CD4-positive, CD25-positive, alpha-beta regulatory T cell (primary cell): ENCODE data around the gene TUBA1B. TPM values are rescaled to one million over a fixed set of nuclear protein-coding genes. Genes with fewer than 3 reads are reported as not detected.

ENCODE experiments used
- ATAC-seq, 2 donors: fragments of 150-1000 bp; cut with Tn5 transposase; one replicate each; pipeline ENCODE4 v1.10.0; 2021; ENCODE audit warnings: low read depth in 2 of 2, moderate number of reproducible peaks in 2 of 2, moderate library complexity in 1 of 2
- DNase-seq, 3 donors: peaks; one replicate each; pipeline versions ENCODE4 v3.0.0 to v3.0.0-alpha.2; 2012 to 2022; ENCODE audit warnings: mixed read lengths in 1 of 3
- H3K27ac ChIP-seq: one replicate; pipeline ENCODE4 v1.7.0; 2013; ENCODE audit warnings: mild to moderate bottlenecking, low read length; ENCODE audit not compliant: insufficient read depth, poor library complexity, severe bottlenecking
- H3K27me3 ChIP-seq: one replicate; pipeline ENCODE4 v1.7.0; 2013; ENCODE audit warnings: low read length; ENCODE audit not compliant: control insufficient read depth, insufficient read depth
- H3K36me3 ChIP-seq: one replicate; pipeline ENCODE4 v1.7.0; 2013; ENCODE audit warnings: mild to moderate bottlenecking, low read length, moderate library complexity; ENCODE audit not compliant: control insufficient read depth, insufficient read depth
- H3K4me1 ChIP-seq: 2 replicates; pipeline ENCODE4 v1.7.0; 2013; ENCODE audit warnings: mild to moderate bottlenecking, low read length; ENCODE audit not compliant: insufficient read depth, control insufficient read depth, poor library complexity, severe bottlenecking
- H3K4me3 ChIP-seq: one replicate; pipeline ENCODE4 v1.7.0; 2013; ENCODE audit warnings: low read depth, mild to moderate bottlenecking, low read length, moderate library complexity
- H3K9me3 ChIP-seq, 2 experiments: 1 replicate in 1 of 2; 2 replicates in 1 of 2; pipeline ENCODE4 v1.7.0; 2013; ENCODE audit warnings: low read length in 2 of 2, mild to moderate bottlenecking in 1 of 2, moderate library complexity in 1 of 2; ENCODE audit not compliant: control insufficient read depth in 2 of 2
- H3K27ac Mint-ChIP-seq, 3 donors: one replicate each; pipeline ENCODE4 v1.8.0; 2020 to 2022; ENCODE audit warnings: mild to moderate bottlenecking in 3 of 3, mixed read lengths in 3 of 3, moderate library complexity in 2 of 3
- H3K27me3 Mint-ChIP-seq: one replicate; pipeline ENCODE4 v1.8.0; 2022; ENCODE audit warnings: mild to moderate bottlenecking, mixed read lengths
- H3K36me3 Mint-ChIP-seq: one replicate; pipeline ENCODE4 v1.8.0; 2020; ENCODE audit warnings: mixed read lengths
- H3K4me1 Mint-ChIP-seq, 4 donors: one replicate each; pipeline ENCODE4 v1.8.0; 2020 to 2022; ENCODE audit warnings: mixed read lengths in 4 of 4, mild to moderate bottlenecking in 1 of 4
- H3K4me3 Mint-ChIP-seq, 4 donors: one replicate each; pipeline ENCODE4 v1.8.0; 2020 to 2022; ENCODE audit warnings: mild to moderate bottlenecking in 4 of 4, mixed read lengths in 4 of 4, moderate library complexity in 3 of 4
- H3K9me3 Mint-ChIP-seq, 7 donors: one replicate each; pipeline ENCODE4 v1.8.0; 2020 to 2022; ENCODE audit warnings: mixed read lengths in 7 of 7, mild to moderate bottlenecking in 3 of 7, moderate library complexity in 2 of 7
- polyA plus RNA-seq, 4 donors: library from polyadenylated mRNA; unstranded; fragments of 300-500 nt; fragmentation: Illumina TruSeq; gene quantifications; one replicate each; pipeline ENCODE4 v1.2.3, GENCODE V29; 2021
- total RNA-seq: library from RNA; stranded (reverse); gene quantifications from one replicate; pipeline ENCODE4 v1.2.3, GENCODE V29; 2022

The TUBA1B gene
- total and polyA plus RNA-seq, 5 donors from 2014 or later: 174 to 648 (median 499) TPM

- no peak overlapping the region for H3K4me3 ChIP-seq
- peaks cover 68% of the 10 kb centered on the region for H3K36me3 ChIP-seq
- Mint-ChIP-seq H3K27me3 (no peaks in the 10 kb centered on the region), H3K4me3 (no peak overlapping the region), H3K27ac (no peak overlapping the region), H3K36me3 (peaks cover 36% of the 10 kb centered on the region), H3K4me1 (peaks cover 0 to 51% (median 32%) of the 10 kb centered on the region in 4 donors), H3K9me3 (no peaks in the 10 kb centered on the region)
- no peaks in the 10 kb centered on the region for H3K27me3 ChIP-seq
- peaks cover 24% of the 10 kb centered on the region for H3K4me1 ChIP-seq
- DNase-seq (no peak), ATAC-seq (no peak)
- H3K27ac ChIP-seq: no peak overlapping the region
- H3K9me3 ChIP-seq: no peaks in the 10 kb centered on the region
These were observed 25.6 kb downstream of the TUBA1B start for GRCh38 chr12:49105504-49106084.

- DNase-seq: no peak
- no peak overlapping the region for H3K27ac ChIP-seq
- Mint-ChIP-seq H3K9me3 (no peaks in the 10 kb centered on the region), H3K4me1 (peaks cover 0 to 47% (median 29%) of the 10 kb centered on the region in 4 donors), H3K27me3 (no peaks in the 10 kb centered on the region), H3K4me3 (no peak overlapping the region), H3K27ac (no peak overlapping the region), H3K36me3 (peaks cover 41% of the 10 kb centered on the region)
- H3K4me3 ChIP-seq: no peak overlapping the region
- H3K36me3 ChIP-seq: peaks cover 75% of the 10 kb centered on the region
- no peaks in the 10 kb centered on the region for H3K9me3 ChIP-seq
- no peak for ATAC-seq
- no peaks in the 10 kb centered on the region for H3K27me3 ChIP-seq
- H3K4me1 ChIP-seq: peaks cover 22% of the 10 kb centered on the region
These were observed 26.4 kb downstream of the TUBA1B start for GRCh38 chr12:49104822-49105221.

- peaks cover 5 to 16% (median 11%) of the 10 kb centered on the region in 4 donors for H3K4me1 Mint-ChIP-seq
- H3K36me3 Mint-ChIP-seq: peaks cover 50% of the 10 kb centered on the region
- ATAC-seq: no peak
These were observed 30.8 kb downstream of the TUBA1B start for GRCh38 chr12:49100380-49100779.

GRCh38 chr12:49098703-49099102 lies 32.5 kb downstream of the TUBA1B start:
- ATAC-seq (no peak), DNase-seq (no peak)
- Mint-ChIP-seq H3K4me3 (no peak overlapping the region), H3K27me3 (peaks cover 27% of the 10 kb centered on the region), H3K4me1 (peaks cover 5 to 27% (median 17%) of the 10 kb centered on the region in 4 donors), H3K36me3 (peaks cover 49% of the 10 kb centered on the region), H3K9me3 (peaks cover 0 to 2% (median 0%) of the 10 kb centered on the region in 7 donors), H3K27ac (no peak overlapping the region)
- Histone ChIP-seq H3K4me1 (peaks cover 12% of the 10 kb centered on the region), H3K4me3 (no peak overlapping the region), H3K36me3 (peaks cover 63% of the 10 kb centered on the region), H3K27ac (no peak overlapping the region), H3K27me3 (peaks cover 5% of the 10 kb centered on the region), H3K9me3 (no peaks in the 10 kb centered on the region)

More at GRCh38 chr12:49100380-49100779, 30.8 kb downstream of the TUBA1B start:
- H3K27ac ChIP-seq: no peak overlapping the region
- no peak overlapping the region for H3K27ac Mint-ChIP-seq
- no peaks in the 10 kb centered on the region for H3K9me3 Mint-ChIP-seq
- no peak for DNase-seq
- peaks cover 77% of the 10 kb centered on the region for H3K36me3 ChIP-seq
- H3K27me3 ChIP-seq: no peaks in the 10 kb centered on the region
- H3K4me3 Mint-ChIP-seq: no peak overlapping the region
- peaks cover 13% of the 10 kb centered on the region for H3K27me3 Mint-ChIP-seq
- H3K4me1 ChIP-seq: no peaks in the 10 kb centered on the region
- no peaks in the 10 kb centered on the region for H3K9me3 ChIP-seq
- H3K4me3 ChIP-seq: no peak overlapping the region

- H3K27ac ChIP-seq: no peak overlapping the region
- no peak overlapping the region for H3K27ac Mint-ChIP-seq
- H3K9me3 Mint-ChIP-seq: peaks cover 0 to 2% (median 0%) of the 10 kb centered on the region in 7 donors
- peaks cover 16% of the 10 kb centered on the region for H3K4me1 ChIP-seq
- ATAC-seq: peak; percentile 54 to 56
- no peaks in the 10 kb centered on the region for H3K9me3 ChIP-seq
- H3K4me1 Mint-ChIP-seq: peaks cover 5 to 32% (median 19%) of the 10 kb centered on the region in 4 donors
- peaks cover 10% of the 10 kb centered on the region for H3K27me3 ChIP-seq
- peak; percentile 47 to 64 (median 61) for DNase-seq
- peaks cover 44% of the 10 kb centered on the region for H3K36me3 Mint-ChIP-seq
- H3K4me3 ChIP-seq: no peak overlapping the region
- peaks cover 56% of the 10 kb centered on the region for H3K36me3 ChIP-seq
- H3K4me3 Mint-ChIP-seq: peak overlapping the region in 1 of 4 donors; percentile 15
- H3K27me3 Mint-ChIP-seq: peaks cover 33% of the 10 kb centered on the region
These were observed 33.2 kb downstream of the TUBA1B start for GRCh38 chr12:49098035-49098451.

GRCh38 chr12:49097381-49097780 lies 33.8 kb downstream of the TUBA1B start:
- no peak for ATAC-seq
- Histone ChIP-seq H3K9me3 (no peaks in the 10 kb centered on the region), H3K27me3 (peaks cover 16% of the 10 kb centered on the region), H3K4me3 (no peak overlapping the region), H3K4me1 (peaks cover 18% of the 10 kb centered on the region), H3K27ac (no peak overlapping the region), H3K36me3 (peaks cover 50% of the 10 kb centered on the region)
- DNase-seq: no peak
- Mint-ChIP-seq H3K4me3 (no peak overlapping the region), H3K36me3 (peaks cover 42% of the 10 kb centered on the region), H3K4me1 (peaks cover 5 to 33% (median 20%) of the 10 kb centered on the region in 4 donors), H3K27ac (no peak overlapping the region), H3K9me3 (peaks cover 0 to 2% (median 0%) of the 10 kb centered on the region in 7 donors), H3K27me3 (peaks cover 40% of the 10 kb centered on the region)

- Histone ChIP-seq H3K27me3 (peaks cover 20% of the 10 kb centered on the region), H3K9me3 (no peaks in the 10 kb centered on the region), H3K27ac (no peak overlapping the region), H3K4me3 (no peak overlapping the region), H3K36me3 (peaks cover 26% of the 10 kb centered on the region), H3K4me1 (peaks cover 41% of the 10 kb centered on the region)
- H3K36me3 Mint-ChIP-seq: peaks cover 27% of the 10 kb centered on the region
- DNase-seq (no peak), ATAC-seq (no peak)
- H3K4me1 Mint-ChIP-seq: peaks cover 5 to 46% (median 33%) of the 10 kb centered on the region in 4 donors
- H3K4me3 Mint-ChIP-seq: peak overlapping the region in 3 of 4 donors; percentile 17 to 92 (median 62)
- H3K27ac Mint-ChIP-seq: no peak overlapping the region
- peaks cover 0 to 2% (median 0%) of the 10 kb centered on the region in 7 donors for H3K9me3 Mint-ChIP-seq
- H3K27me3 Mint-ChIP-seq: peaks cover 63% of the 10 kb centered on the region
These were observed 36.2 kb downstream of the TUBA1B start for GRCh38 chr12:49094975-49095365.
